Activated CD4-positive, alpha-beta T cell treated with anti-CD3 and anti-CD28 coated beads, Interleukin-2, amount 50 U/mL, for 16 hours (primary cell): Measurements from ENCODE around the gene ARHGAP40.

ENCODE experiments used
- DNase-seq: peaks from one replicate; pipeline ENCODE4 v3.0.0-alpha.2; 2020

The ARHGAP40 gene

DNA sequence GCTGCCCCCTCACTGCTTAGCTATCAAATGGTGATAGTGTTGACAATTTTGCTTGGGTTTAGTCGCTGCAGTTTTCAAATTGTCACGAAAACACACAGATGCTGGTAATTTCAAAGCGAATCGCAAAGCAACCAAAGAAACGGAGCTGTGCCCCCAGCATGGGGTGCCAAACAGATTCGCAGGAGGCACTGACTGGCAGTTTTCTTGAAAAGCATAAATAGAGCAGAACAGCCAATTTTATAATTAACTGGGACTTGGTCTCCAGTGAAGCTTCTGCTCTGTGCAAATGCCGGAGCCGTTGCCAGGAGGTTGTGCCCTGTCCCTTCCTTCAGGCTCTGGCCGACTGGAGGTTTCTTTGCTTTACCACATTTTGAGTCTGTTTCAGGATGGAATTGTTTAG is 18.8 kb downstream of the ARHGAP40 start:
- no peak for DNase-seq

DNA sequence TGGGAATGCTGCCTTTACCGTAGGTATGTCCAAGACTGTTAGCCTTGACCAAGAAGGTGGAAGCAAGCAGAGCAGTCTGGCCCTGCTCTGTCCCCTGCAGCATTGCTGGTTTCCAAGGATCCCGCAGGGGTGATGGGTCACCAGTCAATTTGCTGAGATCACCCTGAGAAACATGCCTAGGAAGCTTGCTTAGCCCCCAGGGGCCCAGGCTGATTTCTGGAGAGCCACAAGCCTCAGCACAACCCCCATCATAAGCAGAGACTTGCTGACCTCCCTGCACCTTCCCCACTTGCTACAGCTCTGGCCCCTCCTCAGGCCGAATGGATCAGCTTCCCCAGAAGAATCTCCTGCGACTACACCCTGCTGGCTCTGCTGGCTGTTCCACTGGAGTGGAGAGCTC is 21.5 kb downstream of the ARHGAP40 start:
- no peak for DNase-seq

DNA sequence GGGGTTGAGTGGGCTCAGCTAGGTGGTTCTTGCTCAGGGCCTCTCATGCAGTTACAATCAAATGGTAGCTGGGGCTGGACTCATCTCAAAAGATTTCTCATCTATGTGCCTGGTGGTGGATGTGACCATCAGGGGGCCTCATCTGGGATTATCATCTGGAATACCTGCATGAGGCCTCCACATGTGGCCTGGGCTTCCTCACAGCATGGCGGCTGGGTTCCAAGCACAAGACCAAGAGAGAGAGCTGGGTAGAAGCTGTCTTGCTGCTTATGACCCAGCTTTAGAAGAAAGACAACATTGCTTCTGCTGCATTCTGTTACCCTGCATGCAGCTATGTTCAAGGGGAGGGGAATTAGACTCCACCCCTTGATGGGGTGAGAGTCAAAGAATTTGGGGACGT is 22.5 kb downstream of the ARHGAP40 start:
- DNase-seq = no peak

DNA sequence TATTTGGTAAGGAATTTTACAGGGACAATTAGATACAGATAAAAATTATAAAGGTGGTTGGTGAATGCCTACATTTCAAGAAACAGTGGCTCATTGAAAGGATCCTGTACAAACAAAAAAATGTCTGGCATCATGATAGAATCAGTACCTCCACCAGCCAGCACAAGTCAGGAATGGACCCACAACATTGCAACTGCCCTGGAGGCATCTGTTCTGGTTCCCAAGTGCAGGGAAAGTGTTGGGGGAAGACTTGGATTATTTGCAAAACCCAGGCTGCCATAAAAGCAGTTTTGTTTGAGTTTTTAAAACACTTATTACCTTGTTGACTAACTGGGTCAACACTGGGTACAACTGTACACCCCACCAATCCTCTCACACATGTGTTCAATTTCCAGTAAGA is 24.3 kb downstream of the ARHGAP40 start:
- DNase-seq = no peak

DNA sequence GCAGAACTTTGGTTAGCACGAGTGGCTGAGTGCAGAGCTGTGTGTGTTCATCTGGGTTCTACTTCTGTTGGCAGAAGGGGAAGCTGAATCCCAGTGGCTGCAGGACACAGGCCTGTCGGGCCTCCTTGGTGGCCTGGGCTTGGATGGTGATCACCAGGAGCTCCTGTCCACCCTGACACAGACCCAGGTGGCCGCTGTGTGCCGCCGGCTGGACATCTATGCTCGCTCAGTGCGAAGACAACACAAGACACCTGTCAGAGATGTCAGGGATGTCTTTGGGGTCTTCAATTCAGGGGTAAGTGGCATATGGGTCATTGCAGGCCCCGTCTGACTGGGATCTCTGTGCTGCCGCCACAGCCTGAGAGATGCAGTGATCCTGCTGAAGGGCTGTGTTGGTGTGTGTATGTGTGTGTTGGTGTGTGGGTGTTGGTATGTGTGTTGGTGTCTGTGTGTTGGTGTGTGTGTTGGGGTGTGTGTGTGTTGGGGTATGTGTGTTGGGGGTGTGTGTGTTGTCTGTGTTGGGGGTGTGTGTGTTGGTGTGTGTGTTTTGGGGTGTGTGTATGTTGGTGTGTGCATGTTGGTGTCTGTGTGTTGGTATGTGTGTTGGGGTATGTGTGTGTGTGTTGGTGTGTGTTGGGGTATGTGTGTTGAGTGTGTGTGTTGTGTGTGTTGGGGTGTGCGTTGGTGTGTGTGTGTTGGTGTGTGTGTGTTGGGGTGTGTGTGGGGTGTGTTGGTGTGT is 25.5 kb downstream of the ARHGAP40 start:
- DNase-seq = no peak

DNA sequence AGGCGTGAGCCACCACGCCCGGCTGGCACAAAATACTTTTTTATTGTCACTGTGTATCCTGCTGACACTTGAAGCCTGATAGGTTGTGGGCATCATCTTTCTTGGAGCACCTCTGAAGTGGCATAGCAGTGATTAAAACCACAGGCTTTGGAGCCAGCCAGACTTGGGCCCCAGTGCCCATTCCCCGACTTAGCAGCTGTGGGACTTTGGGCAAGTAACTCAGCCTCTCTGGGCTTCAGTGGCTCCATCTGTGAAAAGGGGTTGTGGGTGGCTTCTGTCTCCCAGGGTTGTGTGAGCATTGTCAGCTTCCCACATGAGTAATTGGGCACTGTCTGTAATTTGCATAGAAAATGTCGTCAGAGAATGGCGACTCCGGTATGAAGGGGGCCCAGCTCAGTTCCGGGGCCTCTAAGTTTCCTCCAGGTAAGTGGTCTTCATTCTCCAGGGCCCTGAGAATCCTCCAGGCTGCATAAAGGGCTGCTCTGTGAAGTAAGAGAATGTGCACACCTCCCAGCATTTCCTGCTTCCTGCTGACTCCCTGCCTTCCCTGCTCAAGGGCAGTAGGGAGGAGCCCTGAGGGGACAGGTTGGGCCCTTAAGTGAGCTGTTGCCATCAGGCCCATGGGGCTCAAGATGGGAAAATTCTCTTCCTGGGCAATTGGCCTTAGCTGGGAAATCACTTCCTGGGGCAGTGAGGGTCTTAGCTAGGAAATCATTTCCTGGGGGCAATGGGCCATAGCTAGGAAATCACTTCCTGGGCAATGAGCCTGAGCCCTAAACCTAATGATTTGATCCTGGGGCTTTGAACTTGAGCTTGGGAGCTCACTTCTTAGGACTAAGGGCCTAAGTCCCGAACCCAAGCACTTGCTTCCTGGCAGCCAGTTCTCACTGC is 27.2 kb downstream of the ARHGAP40 start:
- DNase-seq = no peak

DNA sequence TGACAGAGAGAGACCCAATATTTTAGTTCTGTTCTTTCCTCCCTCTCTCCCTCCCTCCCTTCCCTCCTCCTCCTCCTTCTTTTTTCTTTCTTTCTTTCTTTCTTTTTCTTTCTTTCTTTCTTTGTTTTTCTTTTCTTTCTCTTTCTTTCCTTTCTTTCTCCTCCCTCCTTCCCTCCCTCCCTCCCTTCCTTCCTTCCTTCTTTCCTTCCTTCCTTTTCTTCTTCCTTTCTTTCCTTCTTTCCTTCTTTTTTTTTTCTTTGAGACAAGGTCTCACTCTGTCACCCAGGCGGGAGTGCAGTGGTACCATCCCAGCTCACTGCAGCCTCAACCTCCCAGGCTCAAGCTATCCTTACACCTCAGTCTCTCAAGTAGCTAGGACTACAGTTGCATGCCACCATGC is 28.4 kb downstream of the ARHGAP40 start:
- DNase-seq = no peak

DNA sequence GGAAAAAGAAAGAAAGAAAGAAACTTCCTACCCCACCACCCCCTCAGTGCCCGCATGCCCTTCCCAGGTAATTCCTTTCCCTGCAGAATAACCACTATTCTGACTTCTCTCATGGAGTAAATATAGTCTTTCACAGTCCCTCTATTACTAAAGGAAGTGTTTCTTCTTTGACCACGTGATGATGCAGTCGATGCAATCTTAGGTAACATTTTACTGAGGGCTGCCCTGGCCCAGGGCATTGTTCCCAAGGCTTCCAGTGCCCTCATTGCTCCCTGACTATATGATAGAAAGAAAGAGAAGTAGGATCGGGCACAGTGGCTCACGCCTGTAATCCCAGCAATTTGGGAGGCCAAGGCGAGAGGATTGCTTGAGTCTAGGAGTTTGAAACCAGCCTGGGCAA is 29.1 kb downstream of the ARHGAP40 start:
- no peak for DNase-seq

DNA sequence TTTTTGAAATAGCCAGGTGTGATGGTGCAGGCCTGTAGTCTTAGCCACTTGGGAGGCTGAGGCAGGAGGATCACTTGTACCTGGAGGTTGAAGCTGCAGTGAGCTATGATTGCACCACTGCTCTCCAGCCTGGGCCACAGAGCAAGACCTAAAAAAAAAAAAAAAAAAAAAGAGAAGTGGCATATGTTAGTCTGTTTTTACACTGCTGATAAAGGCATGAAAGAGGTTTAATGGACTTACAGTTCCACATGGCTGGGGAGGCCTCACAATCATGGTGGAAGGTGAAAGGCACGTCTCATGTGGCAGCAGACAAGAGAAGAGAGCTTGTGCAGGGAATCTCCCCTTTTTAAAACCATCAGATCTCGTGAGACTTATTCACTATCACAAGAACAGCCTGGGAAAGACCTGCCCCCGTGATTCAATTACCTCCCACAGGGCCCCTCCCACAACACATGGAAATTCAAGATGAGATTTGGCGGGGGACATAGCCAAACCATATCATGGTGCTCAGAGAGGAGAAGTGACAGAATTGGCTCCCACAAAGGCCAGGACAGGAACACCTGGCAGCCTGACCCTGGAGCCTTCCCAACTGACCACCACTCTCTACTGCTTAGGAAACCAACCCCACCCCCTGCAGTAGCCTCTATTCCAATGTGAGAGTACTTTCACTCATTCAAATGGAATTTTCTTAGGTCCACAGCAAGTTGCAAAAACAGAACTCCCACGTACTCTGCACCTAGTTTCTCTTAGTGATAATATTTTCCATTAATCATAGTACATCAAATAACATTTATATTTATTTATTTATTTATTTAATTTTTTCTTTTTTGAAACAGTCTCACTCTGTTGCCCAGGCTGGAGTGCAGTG is 29.8 kb downstream of the ARHGAP40 start:
- DNase-seq = no peak

DNA sequence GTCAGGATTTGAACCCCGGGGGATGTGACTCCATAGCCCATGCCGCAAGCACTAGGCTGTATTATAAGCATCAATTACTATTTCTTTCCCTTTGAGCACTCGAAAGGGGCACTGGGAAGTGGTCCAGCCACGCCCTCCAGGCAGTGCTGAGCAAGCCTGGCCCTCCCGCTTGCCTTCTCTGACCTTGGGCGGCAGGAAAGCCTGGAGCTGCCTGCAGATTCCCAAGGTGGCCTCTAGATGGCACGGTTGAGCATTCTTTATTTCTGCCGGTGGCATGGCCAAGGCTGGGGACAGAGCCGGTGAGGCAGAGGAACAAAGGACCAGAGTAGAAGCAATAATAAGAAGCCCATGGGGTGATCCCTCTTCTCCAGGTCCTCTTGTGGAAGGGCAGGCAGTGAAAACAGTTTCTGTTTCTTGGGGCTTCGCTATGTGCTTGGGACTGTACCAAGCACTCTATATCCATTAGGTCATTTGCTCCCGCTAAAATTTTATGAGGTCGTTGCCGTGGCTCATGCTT is 32.0 kb downstream of the ARHGAP40 start:
- peak; percentile 74 for DNase-seq

DNA sequence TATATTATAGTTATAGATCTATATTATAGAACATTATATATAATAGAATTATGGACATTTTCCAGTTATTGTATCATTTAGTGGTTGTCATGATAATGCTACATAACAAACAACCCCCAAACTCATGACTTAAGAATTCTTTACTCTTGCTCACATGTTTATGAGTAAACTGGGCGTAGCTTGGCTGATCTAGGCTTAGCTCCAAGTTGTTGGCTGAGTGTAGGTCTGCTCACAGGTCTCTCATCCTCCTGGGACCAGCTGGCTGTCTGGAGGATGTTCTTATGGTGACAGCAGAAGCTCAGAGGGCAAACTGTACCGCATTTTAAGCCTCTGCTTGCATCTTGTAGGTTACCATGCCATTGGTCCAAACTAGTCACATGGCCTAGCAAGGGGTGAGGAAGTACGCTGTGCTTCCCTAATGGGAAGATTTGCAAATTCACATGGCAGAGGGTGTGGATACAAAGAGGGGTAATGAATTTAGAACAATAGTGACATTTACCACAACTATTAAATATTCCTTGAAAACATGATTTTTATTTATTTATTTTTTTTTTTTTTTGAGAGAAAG is 34.2 kb downstream of the ARHGAP40 start:
- DNase-seq = no peak

DNA sequence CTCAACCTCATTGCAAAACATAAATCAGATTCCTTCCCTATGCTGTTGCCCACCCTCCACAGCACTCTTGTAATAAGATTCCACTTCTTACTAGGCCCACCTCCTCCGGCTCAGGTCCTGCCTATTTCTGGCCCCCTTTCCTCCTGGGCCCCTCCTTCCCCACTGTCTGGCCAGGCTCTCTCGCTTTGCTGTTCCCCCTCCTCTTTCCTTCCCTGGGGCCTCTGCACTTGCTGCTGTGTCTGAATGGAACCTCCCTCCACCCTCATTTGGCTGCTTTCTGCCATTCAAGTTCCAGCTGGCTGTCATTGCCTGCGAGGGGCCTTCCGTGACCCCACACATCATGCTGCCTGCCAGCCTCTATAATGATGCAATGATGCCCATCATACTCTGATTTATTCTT is 38.9 kb downstream of the ARHGAP40 start:
- DNase-seq = no peak

DNA sequence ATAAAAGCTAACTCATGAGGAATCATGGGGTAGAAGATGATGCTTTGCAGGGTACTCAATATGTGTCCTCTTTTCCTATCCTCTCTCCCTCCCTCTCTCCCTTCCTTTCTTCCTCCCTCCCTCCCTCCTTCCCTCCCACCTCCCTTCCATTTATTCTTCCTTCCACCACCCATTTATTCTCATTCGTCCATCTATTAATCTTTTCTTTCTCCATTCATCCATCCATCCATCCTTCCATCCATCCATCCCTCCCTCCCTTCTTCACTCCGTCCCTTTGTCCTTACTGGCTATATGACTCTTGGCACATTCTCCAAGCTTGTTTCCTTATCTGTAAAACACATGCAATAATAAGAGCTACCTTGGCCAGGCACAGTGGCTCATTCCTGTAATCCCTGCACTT is 40.9 kb downstream of the ARHGAP40 start:
- no peak for DNase-seq

DNA sequence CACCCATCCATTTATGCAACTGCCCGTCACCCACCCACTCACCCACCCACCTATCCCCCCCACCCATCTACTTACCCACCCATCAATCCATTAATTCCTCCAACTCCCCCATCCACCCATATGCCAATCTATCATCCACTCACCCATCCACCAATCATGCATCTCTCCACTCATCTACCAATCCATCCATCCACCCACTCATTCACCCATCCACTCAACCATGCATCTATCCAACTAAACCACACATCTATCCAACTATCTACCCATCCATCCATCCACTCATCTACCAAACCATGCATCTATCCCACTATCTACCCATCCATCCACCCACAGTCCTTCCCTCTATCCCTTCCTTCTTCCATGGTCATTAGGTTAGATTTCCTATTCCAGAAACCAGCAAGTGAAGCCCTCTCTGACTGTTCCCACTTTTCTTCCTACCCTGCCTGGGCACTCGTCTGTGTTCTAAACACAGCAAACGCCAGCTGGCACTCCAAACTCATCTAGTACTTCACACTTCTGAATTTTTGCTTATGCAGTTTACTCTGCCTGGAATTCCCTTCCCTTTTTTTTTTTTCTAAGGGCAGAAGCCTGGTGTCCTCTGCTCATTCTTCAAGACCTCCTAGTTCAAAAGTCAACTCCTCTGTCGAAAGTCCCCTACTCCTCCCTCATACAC is 43.1 kb downstream of the ARHGAP40 start:
- DNase-seq = no peak

DNA sequence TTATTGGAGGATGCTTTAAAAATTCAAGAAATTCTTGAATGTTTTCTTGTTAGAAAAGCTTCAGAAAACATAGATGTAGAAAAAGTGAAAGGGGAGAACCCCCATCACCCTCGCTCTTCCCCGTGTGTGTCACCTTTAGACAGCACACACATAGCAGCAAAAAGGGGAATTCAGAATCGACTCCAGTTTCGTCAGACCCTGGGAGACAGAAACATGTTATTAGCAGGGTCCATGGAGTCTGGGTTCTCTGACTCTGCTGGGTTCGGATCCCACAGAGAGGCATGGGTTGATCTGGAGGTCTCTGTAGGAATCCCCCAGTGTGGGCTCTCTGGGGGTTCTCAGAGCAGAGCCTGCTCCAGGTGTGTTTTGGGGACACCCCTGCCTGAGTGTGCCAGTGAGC is 43.7 kb downstream of the ARHGAP40 start:
- DNase-seq = no peak

DNA sequence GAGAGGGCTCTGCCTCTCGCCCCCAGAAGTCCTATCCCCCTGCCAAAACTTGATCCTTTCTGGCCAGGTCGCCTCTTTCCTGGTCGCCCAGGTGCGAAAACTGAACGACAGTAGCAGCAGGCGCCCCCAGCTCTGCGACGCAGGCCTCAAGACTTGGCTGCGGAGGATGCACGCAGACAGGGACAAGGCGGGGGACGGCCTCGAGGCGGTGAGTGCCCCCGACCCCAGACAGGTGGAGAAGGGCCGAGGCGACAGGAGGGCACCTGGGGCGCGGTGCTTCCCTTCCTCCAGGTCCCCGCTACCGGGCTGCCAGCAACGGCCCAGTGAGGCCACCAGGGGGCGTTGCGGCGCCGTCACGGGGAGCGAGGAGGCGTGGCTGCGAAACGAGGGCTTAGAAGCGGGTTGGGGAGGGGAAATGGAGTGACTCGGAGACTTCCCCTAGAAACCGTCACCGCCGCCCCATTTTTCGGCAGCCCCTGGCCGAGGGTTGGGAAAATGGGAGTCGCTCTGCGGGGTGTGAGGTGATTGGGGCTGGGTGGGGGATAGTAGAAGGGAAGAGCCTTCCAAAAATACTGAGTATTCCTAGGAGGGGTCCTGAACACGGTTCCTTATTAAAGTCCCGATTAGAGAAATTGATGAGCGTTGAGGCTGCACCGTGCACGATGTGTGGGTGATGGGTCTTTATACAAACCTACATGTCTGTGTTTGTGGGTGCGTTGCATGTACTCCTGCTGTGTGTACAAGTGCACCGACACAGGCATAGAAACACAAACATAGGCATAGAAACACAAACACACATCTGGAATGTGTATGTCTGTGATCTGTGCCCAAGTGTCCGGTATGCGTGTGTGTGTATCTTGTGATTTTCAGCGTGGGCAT is 44.6 kb downstream of the ARHGAP40 start:
- peak; percentile 89 for DNase-seq

DNA sequence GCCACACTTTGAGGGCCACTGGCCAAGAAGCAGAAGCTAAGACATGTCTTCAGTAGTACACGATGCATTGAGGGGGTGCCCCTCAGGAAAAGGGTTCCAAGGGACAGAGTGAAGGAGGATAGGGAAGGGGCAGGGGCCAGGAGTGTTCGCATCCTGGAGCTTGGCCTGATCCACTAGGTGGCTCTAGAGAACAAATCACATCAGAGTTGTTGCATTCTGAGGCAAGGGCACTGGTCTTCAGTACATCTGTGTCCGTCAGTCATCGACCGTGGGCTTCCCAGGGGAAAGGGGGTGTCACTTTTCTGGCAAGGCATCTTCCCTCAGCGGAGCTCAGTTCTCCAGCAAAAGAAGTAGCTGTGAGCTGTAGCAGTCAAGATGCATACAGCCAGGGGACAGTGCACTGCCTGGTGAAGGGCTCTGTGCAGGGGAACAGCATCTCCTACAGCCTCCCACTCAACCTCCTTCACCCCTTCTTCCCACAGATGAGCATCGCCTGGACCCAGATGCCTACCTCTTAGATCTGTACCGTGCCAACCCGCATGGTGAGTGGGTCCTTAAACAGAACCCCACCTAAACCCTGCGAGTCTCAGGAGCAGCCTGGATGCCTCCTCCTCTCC is 47.8 kb downstream of the ARHGAP40 start:
- peak; percentile 13 for DNase-seq

DNA sequence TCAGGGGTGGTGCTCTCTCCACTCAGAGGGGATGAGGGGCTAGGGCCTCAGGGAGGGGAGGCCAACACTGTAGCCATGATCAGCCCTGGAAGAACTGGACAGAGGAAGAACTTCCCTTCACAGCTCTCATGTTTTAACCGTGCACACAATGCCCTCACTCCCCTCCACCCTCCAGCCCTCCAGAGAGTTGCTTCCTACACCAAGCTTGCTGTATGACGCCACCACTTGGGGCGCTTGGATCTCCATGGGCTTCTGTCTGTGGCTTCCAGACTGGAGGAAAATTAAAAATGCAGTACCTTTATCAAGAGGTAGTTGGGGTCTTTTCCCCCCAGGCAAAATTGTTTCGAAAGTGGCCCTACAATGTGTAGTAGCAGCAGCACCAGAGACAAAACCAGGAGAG is 48.4 kb downstream of the ARHGAP40 start:
- no peak for DNase-seq

DNA sequence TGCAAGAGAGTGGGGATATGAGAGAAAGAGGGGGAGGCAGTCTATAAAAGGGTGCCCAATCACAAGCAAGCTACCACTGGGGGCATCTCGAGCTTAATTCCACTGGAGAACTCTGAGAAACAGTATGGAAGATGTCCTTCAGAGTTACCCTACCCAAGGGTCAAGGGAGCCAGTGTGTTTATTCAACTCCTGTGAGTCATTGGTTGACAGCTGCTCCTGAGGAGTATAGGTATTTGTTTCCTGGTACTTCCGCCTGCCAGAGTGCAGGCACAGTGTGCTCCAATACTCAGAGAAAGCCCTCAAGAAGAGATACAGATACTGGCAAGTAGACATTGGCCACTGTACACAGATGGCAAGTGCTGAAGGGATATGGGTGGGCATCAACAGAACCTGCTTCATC is 49.5 kb downstream of the ARHGAP40 start:
- no peak for DNase-seq

DNA sequence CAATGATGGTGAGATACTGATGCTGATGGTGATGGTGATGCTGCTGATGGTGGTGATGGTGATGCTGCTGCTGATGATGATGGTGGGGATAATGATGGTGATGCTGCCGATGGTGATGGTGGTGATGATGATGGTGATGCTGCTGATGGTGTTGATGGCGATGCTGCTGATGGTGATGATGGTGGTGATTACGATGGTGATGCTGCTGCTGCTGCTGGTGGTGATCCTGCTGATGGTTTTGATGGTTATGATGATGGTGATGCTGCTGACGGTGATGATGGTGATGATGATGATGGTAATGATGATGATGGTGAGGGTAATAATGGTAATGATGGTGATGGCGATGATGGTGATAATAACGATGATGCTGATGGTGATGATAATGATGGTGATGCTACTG is 50.0 kb downstream of the ARHGAP40 start:
- no peak for DNase-seq

DNA sequence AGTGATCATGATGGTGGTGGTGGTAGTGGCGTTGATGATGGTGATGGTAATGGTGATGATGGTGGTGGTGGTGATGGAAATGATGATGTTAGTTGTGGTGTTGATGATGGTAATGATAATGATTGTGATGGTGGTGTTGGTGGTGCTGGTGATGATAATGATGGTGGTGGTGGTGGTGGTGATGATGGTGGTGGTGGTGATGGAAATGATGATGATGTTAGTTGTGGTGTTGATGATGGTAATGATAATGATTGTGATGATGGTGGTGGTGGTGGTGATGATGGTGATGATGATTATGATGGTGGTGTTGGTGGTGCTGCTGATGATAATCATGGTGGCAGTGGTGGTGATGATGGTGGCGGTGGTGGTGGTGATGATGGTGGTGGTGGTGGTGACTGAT is 51.4 kb downstream of the ARHGAP40 start:
- DNase-seq = no peak
